Kidney epithelial cell (primary cell): Measurements from ENCODE around the gene ACTL6B. TPM values are rescaled to one million over a fixed set of nuclear protein-coding genes. Genes with fewer than 3 reads are reported as not detected.

Source experiments
- DNase-seq: peaks from one replicate; pipeline ENCODE4 v3.0.0-alpha.2; 2010; ENCODE audit warnings: low read depth
- H3K27me3 ChIP-seq: 2 replicates; pipeline ENCODE4 v1.6.0; 2011; ENCODE audit warnings: low read length; ENCODE audit not compliant: control insufficient read depth, insufficient read depth
- H3K36me3 ChIP-seq: 2 replicates; pipeline ENCODE4 v1.5.1; 2011; ENCODE audit warnings: low read length; ENCODE audit not compliant: control insufficient read depth, insufficient read depth
- H3K4me3 ChIP-seq: 2 replicates; pipeline ENCODE4 v1.5.1; 2011; ENCODE audit warnings: low read depth, mild to moderate bottlenecking, control low read depth, low read length
- CTCF ChIP-seq: IDR thresholded peaks from 2 replicates; pipeline ENCODE4 v1.5.1; 2011; ENCODE audit warnings: mild to moderate bottlenecking, moderate library complexity, low read length, control low read depth, inconsistent platforms; ENCODE audit not compliant: insufficient read depth, poor library complexity, severe bottlenecking
- total RNA-seq: library from RNA; depleted of rRNA; stranded (reverse); fragments of >200 nt; gene quantifications from 2 replicates; pipeline ENCODE4 v1.2.3, GENCODE V29; 2015

Gene ACTL6B
- total RNA-seq, 1 donor from 2014 or later: not detected

GRCh38 chr7:100614308-100614861 lies 41.9 kb downstream of the ACTL6B start:
- Histone ChIP-seq H3K36me3 (no peaks in the 10 kb centered on the region), H3K4me3 (no peak overlapping the region), H3K27me3 (no peaks in the 10 kb centered on the region)
- TF ChIP-seq CTCF: no peak
- no peak for DNase-seq

- no peak overlapping the region for H3K4me3 ChIP-seq
- DNase-seq: no peak
- H3K27me3 ChIP-seq: no peaks in the 10 kb centered on the region
- TF ChIP-seq CTCF: no peak
- H3K36me3 ChIP-seq: no peaks in the 10 kb centered on the region
Measured at GRCh38 chr7:100613412-100614175, 42.7 kb downstream of the ACTL6B start.

- Histone ChIP-seq H3K27me3 (no peaks in the 10 kb centered on the region), H3K4me3 (peak overlapping the region; percentile 73), H3K36me3 (no peaks in the 10 kb centered on the region)
- peak; percentile 40 for TF ChIP-seq CTCF
- DNase-seq: no peak
Measured at GRCh38 chr7:100612730-100613390, 43.4 kb downstream of the ACTL6B start.

- no peaks in the 10 kb centered on the region for H3K36me3 ChIP-seq
Measured at GRCh38 chr7:100611983-100612729, 44.1 kb downstream of the ACTL6B start, which contains the start of gene MOSPD3. Gene MOSPD3, plus strand, starts transcription at chr7:100612540. Its CDS starts 252 bp downstream, at chr7:100612792.

GRCh38 chr7:100609958-100610357 lies 46.3 kb downstream of the ACTL6B start:
- H3K4me3 ChIP-seq: no peak overlapping the region
- H3K36me3 ChIP-seq: no peaks in the 10 kb centered on the region
- no peaks in the 10 kb centered on the region for H3K27me3 ChIP-seq
- no peak for DNase-seq
- no peak for TF ChIP-seq CTCF

More at GRCh38 chr7:100611983-100612729, 44.1 kb downstream of the ACTL6B start, which contains the start of gene MOSPD3:
- TF ChIP-seq CTCF: no peak
- Histone ChIP-seq H3K27me3 (no peaks in the 10 kb centered on the region), H3K4me3 (peak within 1 kb of the TSS; percentile 73)
- peak; percentile 99 for DNase-seq
